GM12801 (cell line): Measurements from ENCODE around the gene SGTA.

Experiments
- CTCF ChIP-seq: IDR thresholded peaks from one replicate; pipeline ENCODE4 v1.5.1; 2011; ENCODE audit warnings: control low read depth; ENCODE audit not compliant: insufficient read length; ENCODE audit errors: extremely low read depth

Gene SGTA

GRCh38 chr19:2800506-2800905 lies 17.4 kb upstream of the SGTA start:
- no peak for TF ChIP-seq CTCF

GRCh38 chr19:2799273-2800020 lies 16.4 kb upstream of the SGTA start:
- TF ChIP-seq CTCF, result no peak

GRCh38 chr19:2798733-2799132 lies 15.7 kb upstream of the SGTA start:
- TF ChIP-seq CTCF, result no peak

GRCh38 chr19:2798158-2798685 lies 15.1 kb upstream of the SGTA start:
- TF ChIP-seq CTCF, result no peak

GRCh38 chr19:2797280-2797679 lies 14.2 kb upstream of the SGTA start:
- no peak for TF ChIP-seq CTCF

DNA sequence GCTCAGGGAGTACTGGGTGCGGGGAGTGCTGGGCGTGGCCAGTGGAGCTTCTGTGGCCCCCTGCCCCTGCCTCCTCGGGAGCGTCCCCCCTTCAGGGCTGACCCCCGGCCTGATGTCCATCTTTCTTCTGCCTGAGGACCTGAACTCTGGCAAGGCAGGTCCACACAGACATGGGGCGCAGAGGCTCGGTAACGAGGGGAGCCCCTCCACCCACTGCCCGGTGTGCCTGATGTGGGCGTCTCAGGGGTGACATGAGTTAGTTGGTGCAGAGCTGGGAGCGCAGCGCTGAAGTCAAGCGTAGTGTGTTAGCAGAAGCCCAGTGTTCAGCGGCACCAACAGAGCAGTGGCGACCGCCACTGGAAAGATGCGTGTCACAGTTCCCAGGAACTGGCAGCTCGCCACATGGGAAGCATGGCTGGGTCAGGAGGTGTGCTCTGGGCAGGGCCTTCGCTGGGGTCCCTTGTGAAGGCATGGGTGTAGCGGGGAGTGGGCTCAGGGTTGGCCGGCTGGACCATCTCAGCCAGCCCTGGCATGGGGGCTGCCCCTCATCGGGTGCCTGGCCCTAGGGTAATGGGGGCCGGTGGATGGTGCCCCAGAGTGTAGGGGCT lies 13.7 kb upstream of the SGTA start:
- no peak for TF ChIP-seq CTCF

DNA sequence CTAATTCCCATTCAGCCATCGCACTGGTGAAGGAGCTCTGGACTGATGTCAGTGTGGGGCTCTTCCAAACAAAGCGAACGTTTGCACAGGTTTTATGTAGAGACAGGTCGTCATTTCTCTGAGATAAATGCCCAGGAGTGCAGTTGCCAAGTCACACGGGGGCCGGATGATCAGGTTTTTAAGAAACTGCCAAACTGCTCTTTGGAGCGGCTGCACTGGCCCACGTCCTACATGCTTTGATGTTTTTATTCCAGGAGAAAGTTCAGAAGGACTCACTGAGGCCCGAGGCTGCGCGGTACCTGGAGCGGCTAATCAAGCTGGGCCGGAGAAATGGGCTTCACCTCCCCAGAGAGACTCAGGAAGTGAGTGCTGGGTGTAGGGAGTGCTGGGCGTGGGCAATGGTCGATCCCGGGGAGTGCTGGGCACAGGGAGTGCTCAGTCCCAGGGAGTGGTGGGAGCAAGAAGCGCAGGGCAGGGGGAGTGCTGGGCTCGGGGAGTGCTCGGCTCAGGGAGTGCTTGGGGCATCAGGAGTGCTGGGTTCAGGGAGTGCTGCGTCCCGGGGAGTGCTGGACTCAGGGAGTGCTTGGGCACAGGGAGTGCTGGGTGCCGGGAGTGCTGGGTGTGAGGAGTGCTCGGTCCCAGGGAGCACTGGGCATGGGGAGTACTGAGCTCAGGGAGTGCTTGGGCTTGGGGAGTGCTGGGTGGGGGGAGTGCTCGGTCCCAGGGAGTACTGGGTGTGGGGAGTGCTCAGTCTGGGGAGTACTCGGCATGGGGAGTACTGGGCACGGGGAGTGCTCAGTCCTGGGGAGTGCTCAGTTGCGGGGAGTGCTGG lies 13.0 kb upstream of the SGTA start:
- TF ChIP-seq CTCF, result no peak
